Measurements from ENCODE around the gene GRIK2. TPM values are rescaled to one million over a fixed set of nuclear protein-coding genes. Genes with fewer than 3 reads are reported as not detected.

The GRIK2 gene
- total and polyA plus RNA-seq, 2 of the 4 experiments (the other 2 are of a cell fraction) = 8.2 to 15.2 TPM

DNA sequence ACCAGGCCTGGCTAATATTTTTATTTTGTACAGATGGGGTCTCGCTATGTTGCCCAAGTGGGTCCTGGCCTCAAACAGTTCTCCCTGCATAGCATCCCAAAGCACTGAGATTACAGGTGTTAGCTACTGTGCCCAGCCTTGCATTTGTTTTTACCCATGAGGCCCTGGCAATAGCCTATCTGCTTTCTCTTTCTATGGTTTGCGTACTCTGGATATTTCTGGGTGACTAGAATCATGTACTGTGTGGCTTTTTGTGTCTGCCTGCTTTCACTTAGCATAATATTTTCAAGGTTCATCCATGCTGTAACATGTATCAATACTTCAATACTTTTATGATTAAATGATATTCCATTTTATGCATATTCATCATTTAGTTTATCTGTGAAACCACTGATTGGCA is 451.7 kb downstream of the GRIK2 start:
- ChIA-PET CTCF (no interaction called here), POLR2A (ENCODE audit: unreplicated experiment) (no interaction called here)
- Histone ChIP-seq H2BK120ac (ENCODE audit: low read depth, low read length) (no peak overlapping the region), H3K56ac (ENCODE audit: extremely low read depth, insufficient read depth, low read length) (no peak overlapping the region), H2AK9ac (replicated peaks; ENCODE audit: low read depth, low read length, poor library complexity) (no peak overlapping the region), H4K20me1 (ENCODE audit: insufficient read depth, low read length) (no peaks in the 10 kb centered on the region), H3K4ac (ENCODE audit: low read depth, low read length) (no peak overlapping the region), H2BK15ac (ENCODE audit: low read depth, low read length) (no peak overlapping the region), H3K36me3 (ENCODE audit: control insufficient read depth, insufficient read depth, low read length) (no peaks in the 10 kb centered on the region), H4K91ac (ENCODE audit: insufficient read depth, low read depth, low read length) (no peak overlapping the region), H3K79me1 (ENCODE audit: low read depth in 1 of 2, low read length in 2 of 2) (no peaks in the 10 kb centered on the region), H4K5ac (ENCODE audit: low read depth, low read length) (no peak overlapping the region), H3K27ac (ENCODE audit: insufficient read depth, low read length) (no peak overlapping the region), H2AK5ac (ENCODE audit: low read depth, low read length) (no peak overlapping the region), H3K4me2 (ENCODE audit: low read depth, low read length) (no peak overlapping the region), H2BK5ac (ENCODE audit: low read depth, low read length, poor library complexity, severe bottlenecking) (no peak overlapping the region), H3K23ac (ENCODE audit: low read depth, low read length) (no peak overlapping the region), H3K27me3 (ENCODE audit: control insufficient read depth, insufficient read depth, low read length) (no peaks in the 10 kb centered on the region), H4K8ac (ENCODE audit: low read depth in 2 of 2, low read length in 2 of 2) (no peak overlapping the region), H3K9me1 (ENCODE audit: insufficient read depth, low read length) (no peaks in the 10 kb centered on the region), H3K9me3 (ENCODE audit: control insufficient read depth, insufficient read depth, low read length) (no peaks in the 10 kb centered on the region), H3K9ac (ENCODE audit: low read depth, low read length) (no peak overlapping the region), H3K4me3 (ENCODE audit: insufficient read depth, low read depth, low read length) (no peak overlapping the region), H3K4me1 (ENCODE audit: control insufficient read depth, insufficient read depth, low read length) (no peaks in the 10 kb centered on the region), H2BK20ac (ENCODE audit: low read depth, low read length) (no peak overlapping the region), H3K18ac (ENCODE audit: low read depth, low read length) (no peak overlapping the region), H3K14ac (replicated peaks; ENCODE audit: low read depth, low read length) (no peak overlapping the region), H2AFZ (replicated peaks; ENCODE audit: low read length, poor library complexity) (no peak overlapping the region)
- in situ Hi-C loops (cut with MboI; ENCODE audit: low sequenced_read_pairs) (no loop called here), intact Hi-C loops (cut with micrococcal nuclease) (no loop called here), dilution Hi-C loops (cut with HindIII; ENCODE audit: low sequenced_read_pairs, unreplicated experiment) (no loop called here)
- TF ChIP-seq CHD1 (IDR thresholded peaks at IDR 0.05; ENCODE audit: low read depth, low read length) (no peak), SMC3 (IDR thresholded peaks at IDR 0.05; ENCODE audit: low read depth, low read length) (no peak), POLR2A (IDR thresholded peaks at IDR 0.05; ENCODE audit: low read depth, low read length) (no peak), MXI1 (IDR thresholded peaks at IDR 0.05; ENCODE audit: borderline replicate concordance, low read depth, low read length) (no peak), RCOR1 (IDR thresholded peaks at IDR 0.05; ENCODE audit: insufficient replicate concordance, low read length) (no peak), FOS (IDR thresholded peaks at IDR 0.05; ENCODE audit: low read depth, low read length) (no peak), BHLHE40 (IDR thresholded peaks at IDR 0.05; ENCODE audit: low read depth, low read length) (no peak), MAZ (IDR thresholded peaks at IDR 0.05; ENCODE audit: borderline replicate concordance, low read depth, low read length) (no peak), RFX5 (IDR thresholded peaks at IDR 0.05; ENCODE audit: low read depth, low read length) (no peak), MAFK (IDR thresholded peaks at IDR 0.05; ENCODE audit: low read depth, low read length) (no peak), NFE2L2 (IDR thresholded peaks at IDR 0.05; ENCODE audit: low read depth, low read length) (no peak), RAD21 (IDR thresholded peaks at IDR 0.05; ENCODE audit: low read length) (no peak), CEBPB (IDR thresholded peaks at IDR 0.05; ENCODE audit: low read depth, low read length) (no peak)
- TF ChIP-seq, protein P1, sequence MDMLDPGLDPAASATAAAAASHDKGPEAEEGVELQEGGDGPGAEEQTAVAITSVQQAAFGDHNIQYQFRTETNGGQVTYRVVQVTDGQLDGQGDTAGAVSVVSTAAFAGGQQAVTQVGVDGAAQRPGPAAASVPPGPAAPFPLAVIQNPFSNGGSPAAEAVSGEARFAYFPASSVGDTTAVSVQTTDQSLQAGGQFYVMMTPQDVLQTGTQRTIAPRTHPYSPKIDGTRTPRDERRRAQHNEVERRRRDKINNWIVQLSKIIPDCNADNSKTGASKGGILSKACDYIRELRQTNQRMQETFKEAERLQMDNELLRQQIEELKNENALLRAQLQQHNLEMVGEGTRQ (IDR thresholded peaks at IDR 0.05; ENCODE audit: low read depth, low read length) = no peak
- TF ChIP-seq, protein P2, sequence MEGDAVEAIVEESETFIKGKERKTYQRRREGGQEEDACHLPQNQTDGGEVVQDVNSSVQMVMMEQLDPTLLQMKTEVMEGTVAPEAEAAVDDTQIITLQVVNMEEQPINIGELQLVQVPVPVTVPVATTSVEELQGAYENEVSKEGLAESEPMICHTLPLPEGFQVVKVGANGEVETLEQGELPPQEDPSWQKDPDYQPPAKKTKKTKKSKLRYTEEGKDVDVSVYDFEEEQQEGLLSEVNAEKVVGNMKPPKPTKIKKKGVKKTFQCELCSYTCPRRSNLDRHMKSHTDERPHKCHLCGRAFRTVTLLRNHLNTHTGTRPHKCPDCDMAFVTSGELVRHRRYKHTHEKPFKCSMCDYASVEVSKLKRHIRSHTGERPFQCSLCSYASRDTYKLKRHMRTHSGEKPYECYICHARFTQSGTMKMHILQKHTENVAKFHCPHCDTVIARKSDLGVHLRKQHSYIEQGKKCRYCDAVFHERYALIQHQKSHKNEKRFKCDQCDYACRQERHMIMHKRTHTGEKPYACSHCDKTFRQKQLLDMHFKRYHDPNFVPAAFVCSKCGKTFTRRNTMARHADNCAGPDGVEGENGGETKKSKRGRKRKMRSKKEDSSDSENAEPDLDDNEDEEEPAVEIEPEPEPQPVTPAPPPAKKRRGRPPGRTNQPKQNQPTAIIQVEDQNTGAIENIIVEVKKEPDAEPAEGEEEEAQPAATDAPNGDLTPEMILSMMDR (conservative IDR thresholded peaks at IDR 0.05; ENCODE audit: low read depth, low read length) = no peak
- TF ChIP-seq, protein P3, sequence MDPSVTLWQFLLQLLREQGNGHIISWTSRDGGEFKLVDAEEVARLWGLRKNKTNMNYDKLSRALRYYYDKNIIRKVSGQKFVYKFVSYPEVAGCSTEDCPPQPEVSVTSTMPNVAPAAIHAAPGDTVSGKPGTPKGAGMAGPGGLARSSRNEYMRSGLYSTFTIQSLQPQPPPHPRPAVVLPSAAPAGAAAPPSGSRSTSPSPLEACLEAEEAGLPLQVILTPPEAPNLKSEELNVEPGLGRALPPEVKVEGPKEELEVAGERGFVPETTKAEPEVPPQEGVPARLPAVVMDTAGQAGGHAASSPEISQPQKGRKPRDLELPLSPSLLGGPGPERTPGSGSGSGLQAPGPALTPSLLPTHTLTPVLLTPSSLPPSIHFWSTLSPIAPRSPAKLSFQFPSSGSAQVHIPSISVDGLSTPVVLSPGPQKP (IDR thresholded peaks at IDR 0.05; ENCODE audit: borderline replicate concordance, low read depth, low read length) = no peak
- no peak for ATAC-seq (ENCODE audit: low read depth)
- no peak for DNase-seq
- no TSS peak for BruUV-seq (replicated peaks)
- no CpG with 5 or more reads among the region's 2 CpGs for WGBS, 2 experiments (ENCODE audit: extremely low coverage in 2 of 2, insufficient read length in 1 of 2)

Data from IMR-90 (cell line).